ENCODE data around the gene PTGFRN.

PTGFRN gene

DNA sequence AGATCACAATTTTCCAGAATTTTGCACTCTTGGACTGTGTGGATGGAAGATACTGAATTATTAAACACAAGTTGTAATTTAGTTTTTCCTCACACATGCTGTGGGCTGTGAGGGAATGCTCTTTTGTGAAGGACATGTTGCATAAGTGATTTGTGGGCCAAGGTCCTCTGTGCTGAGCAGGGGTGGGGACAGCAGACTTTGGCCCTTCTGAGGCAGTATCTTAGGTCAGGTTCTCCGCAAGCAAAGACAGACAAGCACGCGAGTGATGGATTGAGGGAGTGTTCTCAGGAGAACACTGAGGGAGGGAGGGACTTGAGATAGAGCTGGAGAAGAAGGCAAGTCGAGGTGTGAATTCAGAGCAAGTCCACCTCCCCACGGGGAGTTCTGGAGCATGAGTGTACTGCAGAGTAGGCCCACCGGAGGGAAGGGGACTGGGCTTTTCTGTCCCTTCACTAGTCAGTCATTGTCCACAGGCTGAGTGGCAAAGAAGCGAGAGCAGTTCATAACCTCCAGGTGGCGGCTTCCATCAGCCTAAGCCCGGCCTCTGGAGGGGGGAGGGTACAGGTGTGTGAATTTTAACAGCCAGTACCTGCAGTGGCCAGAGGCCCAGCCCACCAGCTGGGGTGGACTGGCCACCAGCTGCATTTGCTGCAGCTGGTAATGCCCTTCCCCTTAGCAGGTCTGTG is 72.7 kb downstream of the PTGFRN start:
- DNase-seq = no peak

GRCh38 chr1:116983112-116983511 is 73.4 kb downstream of the PTGFRN start:
- DNase-seq = no peak

GRCh38 chr1:116983678-116984077 is 74.0 kb downstream of the PTGFRN start:
- DNase-seq = no peak

GRCh38 chr1:116984406-116985160 is 74.9 kb downstream of the PTGFRN start:
- no peak for DNase-seq

- DNase-seq = peak; percentile 20
Measured at GRCh38 chr1:116986421-116987255, 76.9 kb downstream of the PTGFRN start.

DNA sequence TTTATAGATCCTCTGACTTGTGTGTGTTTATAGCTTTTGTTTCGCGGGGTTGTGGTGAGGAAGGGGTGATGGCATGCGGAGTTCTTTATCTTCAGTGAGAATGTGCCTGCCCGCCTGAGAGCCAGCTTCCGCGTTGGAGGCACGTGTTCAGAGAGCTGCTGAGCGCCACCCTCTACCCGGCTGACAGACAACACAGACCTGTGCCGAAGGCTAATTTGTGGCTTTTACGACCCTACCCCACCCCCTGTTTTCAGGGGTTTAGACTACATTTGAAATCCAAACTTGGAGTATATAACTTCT is 77.5 kb downstream of the PTGFRN start:
- DNase-seq = no peak

GRCh38 chr1:116988248-116988647 is 78.5 kb downstream of the PTGFRN start:
- no peak for DNase-seq

GRCh38 chr1:116988908-116989307 is 79.2 kb downstream of the PTGFRN start:
- DNase-seq = no peak

GRCh38 chr1:116989835-116990234 is 80.1 kb downstream of the PTGFRN start:
- DNase-seq = no peak

- no peak for DNase-seq
Measured at GRCh38 chr1:116990612-116991151, 81.0 kb downstream of the PTGFRN start.

GRCh38 chr1:116991171-116991845 is 81.6 kb downstream of the PTGFRN start:
- DNase-seq = no peak

- no peak for DNase-seq
Measured at GRCh38 chr1:116991918-116992317, 82.2 kb downstream of the PTGFRN start.

DNA sequence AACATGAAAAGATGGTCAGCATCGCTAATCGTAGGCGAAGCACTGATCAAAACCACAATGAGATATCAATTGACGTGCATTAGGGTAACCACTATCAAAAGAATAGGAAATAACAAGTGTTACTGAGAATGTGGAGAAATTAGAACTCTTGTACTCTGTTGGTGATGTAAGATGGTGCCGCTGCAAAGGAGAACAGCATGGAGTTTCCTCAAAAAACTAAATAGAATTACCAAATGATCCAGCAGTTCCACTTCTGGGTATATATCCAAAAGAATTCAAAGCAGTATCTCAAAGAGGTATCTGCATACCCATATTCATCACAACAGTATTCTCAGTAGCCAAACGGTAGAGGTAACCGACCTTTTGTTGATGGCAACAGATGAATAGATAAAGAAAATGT is 83.6 kb downstream of the PTGFRN start:
- DNase-seq = no peak

DNA sequence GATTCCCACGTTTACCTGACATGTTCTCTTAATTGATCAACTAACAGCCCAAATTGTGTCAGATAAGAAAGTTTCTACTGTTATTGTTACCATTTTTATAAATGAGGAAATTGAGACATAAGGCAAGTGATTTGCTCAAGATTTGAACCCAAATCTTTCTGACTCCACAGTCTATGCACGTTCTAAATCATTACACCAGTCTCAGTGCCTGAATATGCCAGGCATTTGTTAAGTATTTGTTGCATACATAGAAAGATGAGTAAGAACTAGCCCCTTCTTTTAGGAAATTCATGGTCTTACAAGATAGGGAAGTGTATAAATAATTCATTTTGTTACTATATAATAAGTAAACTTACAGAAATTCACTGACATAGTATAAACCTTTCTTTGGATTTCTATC is 84.7 kb downstream of the PTGFRN start:
- DNase-seq = no peak

- no peak for DNase-seq
Measured at GRCh38 chr1:116997066-116997465, 87.3 kb downstream of the PTGFRN start.

- DNase-seq = no peak
Measured at GRCh38 chr1:116997636-116998035, 87.9 kb downstream of the PTGFRN start.

- no peak for DNase-seq
Measured at GRCh38 chr1:116999596-116999995, 89.9 kb downstream of the PTGFRN start.

DNA sequence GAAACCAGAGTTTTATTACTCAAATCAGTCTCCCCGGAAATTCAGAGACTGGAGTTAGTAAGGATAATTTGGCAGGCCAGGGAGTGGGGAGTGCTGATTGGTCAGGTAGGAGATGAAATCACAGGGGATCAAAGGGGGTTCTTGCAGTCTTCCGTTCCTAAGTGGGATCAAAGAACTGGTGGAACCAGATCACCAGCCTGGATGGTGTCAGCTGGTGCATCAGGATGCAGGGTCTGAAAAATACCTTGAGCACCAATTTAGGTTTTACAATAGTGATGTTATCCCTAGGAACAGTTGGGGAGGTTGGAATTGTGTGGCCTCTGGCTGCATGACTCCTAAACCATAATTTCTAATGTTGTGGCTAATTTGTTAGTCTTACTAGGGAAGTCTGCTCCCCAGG is 90.4 kb downstream of the PTGFRN start:
- DNase-seq = no peak

DNA sequence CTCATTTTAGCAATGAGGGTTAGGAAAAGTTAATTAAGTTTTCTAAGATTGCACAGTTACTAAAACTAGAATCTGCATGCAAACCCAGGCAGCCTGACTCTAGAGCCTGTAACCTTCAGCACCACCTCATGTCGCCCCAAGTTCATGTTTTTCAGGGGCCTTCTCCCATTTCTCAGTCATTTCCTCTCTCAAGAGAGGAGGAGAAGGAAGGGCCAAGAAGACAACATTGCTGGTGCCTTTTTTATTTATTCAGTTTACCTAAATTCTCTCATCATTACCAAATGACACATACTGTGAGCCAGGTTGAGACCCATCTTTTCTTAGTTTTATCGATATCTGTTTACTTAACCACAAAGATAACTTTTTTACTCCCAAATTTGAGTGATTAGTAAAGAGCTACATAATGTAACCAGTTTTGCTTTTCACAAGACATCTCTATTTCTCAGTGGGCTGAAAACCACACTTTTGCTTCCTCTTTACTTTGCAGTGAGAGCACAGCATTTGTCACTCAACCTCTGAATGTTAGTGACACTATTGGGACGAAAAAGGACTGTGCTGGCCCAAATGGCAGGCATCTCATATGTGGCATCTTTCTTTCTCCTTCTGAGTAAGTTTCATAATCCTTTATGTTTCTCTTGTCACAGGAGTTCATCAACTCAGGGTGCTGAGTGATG is 91.7 kb downstream of the PTGFRN start, which contains the start of gene CD101:
Gene CD101 (plus strand): TSS at position 507 of the 674 bp plus-strand sequence. CDS start 58 bp downstream, at position 565.
- DNase-seq = no peak

GRCh38 chr1:117003223-117003875 is 93.6 kb downstream of the PTGFRN start:
- peak; percentile 9 for DNase-seq

GRCh38 chr1:117007719-117008013 is 98.0 kb downstream of the PTGFRN start:
- DNase-seq = no peak

DNA sequence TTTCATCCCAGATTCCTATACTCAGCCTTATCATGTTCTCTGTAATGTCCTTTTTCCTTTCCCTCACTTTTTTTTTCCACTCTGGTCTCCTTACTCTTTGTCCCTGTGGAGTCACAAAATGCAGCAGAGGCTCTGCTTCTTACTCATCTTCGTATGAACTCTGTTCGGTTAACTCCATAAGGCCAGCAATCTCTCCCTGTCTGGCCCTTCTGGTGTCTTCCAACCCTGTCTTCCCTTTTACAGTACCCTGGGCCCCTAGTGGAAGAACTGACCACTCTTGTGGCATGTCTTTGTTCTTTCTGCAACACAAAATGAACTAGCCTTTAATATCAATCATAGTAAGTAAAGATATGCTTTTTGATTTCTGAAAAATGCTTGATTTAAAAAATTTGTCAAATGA is 98.9 kb downstream of the PTGFRN start:
- no peak for DNase-seq

Data from hematopoietic multipotent progenitor cell treated with erythropoietin and hydrocortisone succinate and interleukin-3 and kit ligand, for 8 days (in vitro differentiated cells).